Measurements from ENCODE around the gene DPP6.

DNA sequence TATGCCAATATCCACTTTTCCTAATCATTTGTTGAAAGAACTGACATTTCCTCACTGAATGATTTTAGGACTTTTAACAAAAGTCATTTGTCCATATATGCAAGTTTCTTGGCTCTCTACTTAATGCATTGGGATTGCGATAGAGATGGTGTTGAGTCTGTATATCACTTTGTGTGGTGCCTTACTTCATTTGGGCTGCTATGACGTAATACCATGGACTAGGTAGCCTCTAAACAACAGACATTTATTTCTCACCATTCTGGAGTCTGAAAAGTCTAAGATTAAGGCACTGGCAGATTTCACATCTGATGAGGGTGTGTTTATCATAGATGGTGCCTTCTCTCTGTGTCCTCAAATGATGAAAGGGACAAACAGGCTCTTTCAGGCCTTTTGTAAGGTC is 342.6 kb downstream of the DPP6 start:
- no peak for TF ChIP-seq ETS1 (IDR thresholded peaks at IDR 0.05)
- no peak for TF ChIP-seq CTCF (conservative IDR thresholded peaks at IDR 0.05; ENCODE audit: low read depth in 2 of 2)
- TF ChIP-seq ZNF331 (CRISPR knock-in tag; IDR thresholded peaks at IDR 0.05; ENCODE audit: low read depth), result no peak
- TF ChIP-seq EZH2 (IDR thresholded peaks at IDR 0.05; ENCODE audit: low read depth, unreplicated experiment), result no peak
- TF ChIP-seq, protein P1, sequence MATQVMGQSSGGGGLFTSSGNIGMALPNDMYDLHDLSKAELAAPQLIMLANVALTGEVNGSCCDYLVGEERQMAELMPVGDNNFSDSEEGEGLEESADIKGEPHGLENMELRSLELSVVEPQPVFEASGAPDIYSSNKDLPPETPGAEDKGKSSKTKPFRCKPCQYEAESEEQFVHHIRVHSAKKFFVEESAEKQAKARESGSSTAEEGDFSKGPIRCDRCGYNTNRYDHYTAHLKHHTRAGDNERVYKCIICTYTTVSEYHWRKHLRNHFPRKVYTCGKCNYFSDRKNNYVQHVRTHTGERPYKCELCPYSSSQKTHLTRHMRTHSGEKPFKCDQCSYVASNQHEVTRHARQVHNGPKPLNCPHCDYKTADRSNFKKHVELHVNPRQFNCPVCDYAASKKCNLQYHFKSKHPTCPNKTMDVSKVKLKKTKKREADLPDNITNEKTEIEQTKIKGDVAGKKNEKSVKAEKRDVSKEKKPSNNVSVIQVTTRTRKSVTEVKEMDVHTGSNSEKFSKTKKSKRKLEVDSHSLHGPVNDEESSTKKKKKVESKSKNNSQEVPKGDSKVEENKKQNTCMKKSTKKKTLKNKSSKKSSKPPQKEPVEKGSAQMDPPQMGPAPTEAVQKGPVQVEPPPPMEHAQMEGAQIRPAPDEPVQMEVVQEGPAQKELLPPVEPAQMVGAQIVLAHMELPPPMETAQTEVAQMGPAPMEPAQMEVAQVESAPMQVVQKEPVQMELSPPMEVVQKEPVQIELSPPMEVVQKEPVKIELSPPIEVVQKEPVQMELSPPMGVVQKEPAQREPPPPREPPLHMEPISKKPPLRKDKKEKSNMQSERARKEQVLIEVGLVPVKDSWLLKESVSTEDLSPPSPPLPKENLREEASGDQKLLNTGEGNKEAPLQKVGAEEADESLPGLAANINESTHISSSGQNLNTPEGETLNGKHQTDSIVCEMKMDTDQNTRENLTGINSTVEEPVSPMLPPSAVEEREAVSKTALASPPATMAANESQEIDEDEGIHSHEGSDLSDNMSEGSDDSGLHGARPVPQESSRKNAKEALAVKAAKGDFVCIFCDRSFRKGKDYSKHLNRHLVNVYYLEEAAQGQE (IDR thresholded peaks at IDR 0.05; ENCODE audit: unreplicated experiment), result no peak
- no peak for TF ChIP-seq CREB1 (CRISPR knock-in tag; IDR thresholded peaks at IDR 0.05; ENCODE audit: low read depth)
